GM23338 (cell line): ENCODE measurements around the gene STRBP. TPM values are rescaled to one million over a fixed set of nuclear protein-coding genes. Genes with fewer than 3 reads are reported as not detected.

Experiments used
- ATAC-seq: fragments of 200-7000 bp; cut with Tn5 transposase; 3 replicates; pipeline ENCODE4 v1.9.1; 2020
- DNase-seq: peaks from one replicate; pipeline ENCODE4 v3.0.0-alpha.2; 2015; ENCODE audit warnings: low spot score
- H2AFZ ChIP-seq: fragments of 200-600 bp; sonication (generic); 2 replicates; pipeline ENCODE4 v1.8.0; 2016; ENCODE audit warnings: antibody characterized with exemption, mild to moderate bottlenecking, moderate library complexity
- H3F3A ChIP-seq: fragments of 200-600 bp; sonication (generic); replicated peaks from 2 replicates; pipeline ENCODE4 v1.8.0; 2017; ENCODE audit warnings: antibody characterized with exemption, mixed run types, low read depth
- H3K27ac ChIP-seq: fragments of 200-600 bp; sonication (generic); 2 replicates; pipeline ENCODE4 v1.6.1; 2016; ENCODE audit warnings: low read depth
- H3K27me3 ChIP-seq: fragments of 200-600 bp; sonication (generic); 2 replicates; pipeline ENCODE4 v1.8.0; 2016; ENCODE audit warnings: mild to moderate bottlenecking, mixed run types, moderate library complexity; ENCODE audit not compliant: insufficient read depth
- H3K36me3 ChIP-seq: fragments of 200-600 bp; sonication (generic); 2 replicates; pipeline ENCODE4 v1.8.0; 2016; ENCODE audit warnings: mild to moderate bottlenecking; ENCODE audit not compliant: insufficient read depth
- H3K4me1 ChIP-seq: fragments of 200-600 bp; sonication (generic); 2 replicates; pipeline ENCODE4 v1.8.0; 2016; ENCODE audit warnings: mild to moderate bottlenecking, moderate library complexity; ENCODE audit not compliant: insufficient read depth
- H3K4me2 ChIP-seq: fragments of 200-600 bp; sonication (generic); 2 replicates; pipeline ENCODE4 v1.7.1; 2017; ENCODE audit warnings: mixed run types
- H3K4me3 ChIP-seq: fragments of 200-600 bp; sonication (generic); 2 replicates; pipeline ENCODE4 v1.6.1; 2016; ENCODE audit warnings: mixed run types
- H3K79me2 ChIP-seq: fragments of 200-600 bp; sonication (generic); replicated peaks from 2 replicates; pipeline ENCODE4 v1.8.0; 2017; ENCODE audit warnings: mild to moderate bottlenecking; ENCODE audit not compliant: insufficient read depth
- H3K9me2 ChIP-seq: fragments of 200-600 bp; sonication (generic); 2 replicates; pipeline ENCODE4 v1.8.0; 2017; ENCODE audit not compliant: insufficient read depth
- H4K20me1 ChIP-seq: fragments of 200-600 bp; sonication (generic); replicated peaks from 2 replicates; pipeline ENCODE4 v1.8.0; 2017; ENCODE audit warnings: mild to moderate bottlenecking; ENCODE audit not compliant: insufficient read depth
- H3K27ac Mint-ChIP-seq: 2 replicates; pipeline ENCODE4 v1.8.0; 2020; ENCODE audit warnings: inconsistent platforms, mild to moderate bottlenecking, moderate library complexity, mixed read lengths
- H3K27me3 Mint-ChIP-seq: 3 replicates; pipeline ENCODE4 v1.8.0; 2022; ENCODE audit warnings: low read depth, mild to moderate bottlenecking, moderate library complexity, mixed read lengths, inconsistent platforms; ENCODE audit not compliant: insufficient read depth, poor library complexity
- H3K36me3 Mint-ChIP-seq: 3 replicates; pipeline ENCODE4 v1.8.0; 2021; ENCODE audit warnings: low read depth, mild to moderate bottlenecking, inconsistent platforms, moderate library complexity, mixed read lengths
- H3K4me1 Mint-ChIP-seq: 3 replicates; pipeline ENCODE4 v1.8.0; 2020; ENCODE audit warnings: mild to moderate bottlenecking, inconsistent platforms, mixed read lengths
- H3K4me3 Mint-ChIP-seq: 3 replicates; pipeline ENCODE4 v1.8.0; 2021; ENCODE audit warnings: moderate library complexity, mild to moderate bottlenecking, inconsistent platforms, mixed read lengths
- H3K9me3 Mint-ChIP-seq: 3 replicates; pipeline ENCODE4 v1.8.0; 2020; ENCODE audit warnings: moderate library complexity, mild to moderate bottlenecking, inconsistent platforms, mixed read lengths
- EZH2 ChIP-seq: fragments of 200-600 bp; sonication (generic); IDR thresholded peaks from one replicate; pipeline ENCODE4 v1.8.0; 2017; ENCODE audit warnings: antibody characterized with exemption, mild to moderate bottlenecking, low read depth; ENCODE audit not compliant: unreplicated experiment
- JUNB ChIP-seq: IDR thresholded peaks from one replicate; pipeline ENCODE4 v1.6.1; 2016; ENCODE audit warnings: antibody characterized with exemption; ENCODE audit not compliant: unreplicated experiment
- NANOG ChIP-seq: IDR thresholded peaks from 2 replicates; pipeline ENCODE4 v1.6.1; 2016; ENCODE audit warnings: antibody characterized with exemption, borderline replicate concordance
- STAT1 ChIP-seq: IDR thresholded peaks from one replicate; pipeline ENCODE4 v1.6.1; 2016; ENCODE audit warnings: antibody characterized with exemption; ENCODE audit not compliant: unreplicated experiment
- ZNF331 ChIP-seq: fragments of 250-450 bp; sonication (Bioruptor Pico); IDR thresholded peaks from 2 replicates; pipeline ENCODE4 v1.5.0; 2020; ENCODE audit warnings: low read depth, mild to moderate bottlenecking, moderate library complexity
- polyA plus RNA-seq: library from polyadenylated mRNA; unstranded; fragments of >200 nt; fragmentation: Nextera tagmentation; extraction: Ambion mirVana; gene quantifications from 2 replicates; pipeline ENCODE4 v1.2.1, GENCODE V29; 2016
- total RNA-seq: library from RNA; depleted of rRNA; stranded (reverse); fragments of >200 nt; shearing (Covaris generic); gene quantifications from 2 replicates; pipeline ENCODE4 v1.2.3, GENCODE V29; 2014
- TF ChIP-seq, protein P1 (sequence below): IDR thresholded peaks from one replicate; pipeline ENCODE4 v1.6.1; 2018; ENCODE audit warnings: antibody characterized with exemption; ENCODE audit not compliant: unreplicated experiment
- TF ChIP-seq, protein P2 (sequence below): IDR thresholded peaks from 2 replicates; pipeline ENCODE4 v1.6.1; 2016; ENCODE audit warnings: antibody characterized with exemption

The STRBP gene
- total and polyA plus RNA-seq, 2 experiments from 2014 or later = 80.5 to 116 TPM

DNA sequence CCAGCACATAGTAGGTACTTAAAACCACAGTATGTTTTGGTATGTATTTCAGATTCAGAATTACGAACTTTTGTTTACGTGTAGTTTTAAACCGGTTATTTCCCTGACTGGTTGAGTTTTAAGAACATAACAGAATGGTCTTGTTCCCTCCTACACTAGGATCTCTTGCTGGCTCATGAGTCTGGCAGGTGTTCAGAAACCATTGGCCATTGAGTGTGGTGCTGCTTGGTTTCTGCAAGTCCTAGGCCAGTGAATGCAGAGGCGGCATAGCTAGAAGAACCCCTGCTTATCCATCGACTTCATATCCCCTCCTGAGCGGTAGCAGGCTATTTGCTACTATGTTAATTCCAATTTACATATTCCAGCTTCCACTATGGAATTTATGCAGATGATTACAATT is 169.3 kb downstream of the STRBP start:
- Histone ChIP-seq H3F3A (peaks cover 6% of the 10 kb centered on the region; the same call in 1 of the 2 replicates), H3K4me1 (peaks cover 29% of the 10 kb centered on the region), H3K36me3 (peaks cover 4% of the 10 kb centered on the region; the same call in 1 of the 2 replicates), H3K4me2 (no peak overlapping the region), H3K9me2 (no peaks in the 10 kb centered on the region), H3K27me3 (no peaks in the 10 kb centered on the region), H3K27ac (peak overlapping the region; percentile 84), H2AFZ (no peak overlapping the region), H3K4me3 (no peak overlapping the region), H3K79me2 (no peaks in the 10 kb centered on the region), H4K20me1 (no peaks in the 10 kb centered on the region)
- peaks cover 70% of the 10 kb centered on the region for H3K36me3 Mint-ChIP-seq
- peaks cover 53% of the 10 kb centered on the region for H3K4me1 Mint-ChIP-seq
- no peaks in the 10 kb centered on the region for H3K27me3 Mint-ChIP-seq
- H3K4me3 Mint-ChIP-seq = no peak overlapping the region
- no peak for ATAC-seq
- no peaks in the 10 kb centered on the region for H3K9me3 Mint-ChIP-seq
- TF ChIP-seq STAT1 = no peak
- TF ChIP-seq, protein P1, sequence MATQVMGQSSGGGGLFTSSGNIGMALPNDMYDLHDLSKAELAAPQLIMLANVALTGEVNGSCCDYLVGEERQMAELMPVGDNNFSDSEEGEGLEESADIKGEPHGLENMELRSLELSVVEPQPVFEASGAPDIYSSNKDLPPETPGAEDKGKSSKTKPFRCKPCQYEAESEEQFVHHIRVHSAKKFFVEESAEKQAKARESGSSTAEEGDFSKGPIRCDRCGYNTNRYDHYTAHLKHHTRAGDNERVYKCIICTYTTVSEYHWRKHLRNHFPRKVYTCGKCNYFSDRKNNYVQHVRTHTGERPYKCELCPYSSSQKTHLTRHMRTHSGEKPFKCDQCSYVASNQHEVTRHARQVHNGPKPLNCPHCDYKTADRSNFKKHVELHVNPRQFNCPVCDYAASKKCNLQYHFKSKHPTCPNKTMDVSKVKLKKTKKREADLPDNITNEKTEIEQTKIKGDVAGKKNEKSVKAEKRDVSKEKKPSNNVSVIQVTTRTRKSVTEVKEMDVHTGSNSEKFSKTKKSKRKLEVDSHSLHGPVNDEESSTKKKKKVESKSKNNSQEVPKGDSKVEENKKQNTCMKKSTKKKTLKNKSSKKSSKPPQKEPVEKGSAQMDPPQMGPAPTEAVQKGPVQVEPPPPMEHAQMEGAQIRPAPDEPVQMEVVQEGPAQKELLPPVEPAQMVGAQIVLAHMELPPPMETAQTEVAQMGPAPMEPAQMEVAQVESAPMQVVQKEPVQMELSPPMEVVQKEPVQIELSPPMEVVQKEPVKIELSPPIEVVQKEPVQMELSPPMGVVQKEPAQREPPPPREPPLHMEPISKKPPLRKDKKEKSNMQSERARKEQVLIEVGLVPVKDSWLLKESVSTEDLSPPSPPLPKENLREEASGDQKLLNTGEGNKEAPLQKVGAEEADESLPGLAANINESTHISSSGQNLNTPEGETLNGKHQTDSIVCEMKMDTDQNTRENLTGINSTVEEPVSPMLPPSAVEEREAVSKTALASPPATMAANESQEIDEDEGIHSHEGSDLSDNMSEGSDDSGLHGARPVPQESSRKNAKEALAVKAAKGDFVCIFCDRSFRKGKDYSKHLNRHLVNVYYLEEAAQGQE = no peak
- TF ChIP-seq ZNF331 = no peak
- no peak for TF ChIP-seq JUNB
- no peak for TF ChIP-seq EZH2
- no peak for DNase-seq
- peak overlapping the region; percentile 72 for H3K27ac Mint-ChIP-seq

DNA sequence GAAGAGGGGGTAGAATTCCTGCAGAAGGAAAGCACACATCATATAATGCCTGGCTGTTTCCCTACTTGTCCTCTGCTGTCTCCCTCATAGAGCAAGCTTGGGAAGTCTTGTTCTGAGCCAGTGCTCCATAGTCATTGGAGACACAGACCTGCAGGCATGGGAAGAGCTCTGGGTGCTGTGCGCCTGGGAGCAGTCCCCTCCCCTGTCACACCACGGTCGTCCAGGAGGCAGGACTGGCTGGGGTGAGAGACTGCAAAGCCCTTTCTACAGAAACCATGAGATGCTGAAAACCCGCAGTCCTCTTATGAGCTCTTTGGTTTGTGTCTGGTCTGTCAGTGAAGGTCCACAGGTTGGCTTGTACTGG is 170.3 kb downstream of the STRBP start:
- Histone ChIP-seq H2AFZ (no peak overlapping the region), H3K79me2 (no peaks in the 10 kb centered on the region), H3K4me1 (peaks cover 27% of the 10 kb centered on the region), H3K4me2 (peak overlapping the region; percentile 1), H3K9me2 (no peaks in the 10 kb centered on the region), H3K27ac (peak overlapping the region; percentile 84), H4K20me1 (no peaks in the 10 kb centered on the region), H3K27me3 (no peaks in the 10 kb centered on the region), H3K36me3 (peaks cover 4% of the 10 kb centered on the region; the same call in 1 of the 2 replicates), H3F3A (peaks cover 6% of the 10 kb centered on the region; the same call in 1 of the 2 replicates), H3K4me3 (no peak overlapping the region)
- Mint-ChIP-seq H3K9me3 (no peaks in the 10 kb centered on the region), H3K27ac (peak overlapping the region; percentile 91), H3K27me3 (no peaks in the 10 kb centered on the region), H3K36me3 (peaks cover 72% of the 10 kb centered on the region), H3K4me3 (peak overlapping the region; percentile 11; the same call in 1 of the 3 replicates), H3K4me1 (peaks cover 50% of the 10 kb centered on the region)
- ATAC-seq (peak; percentile 66), DNase-seq (no peak)
- TF ChIP-seq NANOG (no peak), EZH2 (no peak)
- TF ChIP-seq, protein P2, sequence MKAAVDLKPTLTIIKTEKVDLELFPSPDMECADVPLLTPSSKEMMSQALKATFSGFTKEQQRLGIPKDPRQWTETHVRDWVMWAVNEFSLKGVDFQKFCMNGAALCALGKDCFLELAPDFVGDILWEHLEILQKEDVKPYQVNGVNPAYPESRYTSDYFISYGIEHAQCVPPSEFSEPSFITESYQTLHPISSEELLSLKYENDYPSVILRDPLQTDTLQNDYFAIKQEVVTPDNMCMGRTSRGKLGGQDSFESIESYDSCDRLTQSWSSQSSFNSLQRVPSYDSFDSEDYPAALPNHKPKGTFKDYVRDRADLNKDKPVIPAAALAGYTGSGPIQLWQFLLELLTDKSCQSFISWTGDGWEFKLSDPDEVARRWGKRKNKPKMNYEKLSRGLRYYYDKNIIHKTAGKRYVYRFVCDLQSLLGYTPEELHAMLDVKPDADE = no peak
